Stimulated activated effector memory CD8-positive, alpha-beta T cell treated with anti-CD3 and anti-CD28 coated beads, Interleukin-12 subunit alpha, Interleukin-12 subunit beta, amount 100 ng/mL, for 72 hours (primary cell): ENCODE data around the gene CRYBA4.

ENCODE experiments used
- ATAC-seq: fragments of 150-1000 bp; cut with Tn5 transposase; 2 replicates; pipeline ENCODE4 v1.10.0; 2021
- DNase-seq, 2 donors: peaks; one replicate each; pipeline ENCODE4 v3.0.0; 2021 to 2022; ENCODE audit warnings: low spot score in 2 of 2
- H3K27ac Mint-ChIP-seq: one replicate; pipeline ENCODE4 v1.8.0; 2022; ENCODE audit warnings: mild to moderate bottlenecking, mixed read lengths
- H3K36me3 Mint-ChIP-seq: one replicate; pipeline ENCODE4 v1.8.0; 2022; ENCODE audit warnings: mild to moderate bottlenecking, mixed read lengths
- H3K4me1 Mint-ChIP-seq: one replicate; pipeline ENCODE4 v1.8.0; 2022; ENCODE audit warnings: mixed read lengths
- H3K4me3 Mint-ChIP-seq: one replicate; pipeline ENCODE4 v1.8.0; 2022; ENCODE audit warnings: mild to moderate bottlenecking, mixed read lengths
- H3K9me3 Mint-ChIP-seq: one replicate; pipeline ENCODE4 v1.8.0; 2022; ENCODE audit warnings: mixed read lengths

Gene CRYBA4

GRCh38 chr22:26629988-26630761 is 8.4 kb downstream of the CRYBA4 start:
- Mint-ChIP-seq H3K9me3 (no peaks in the 10 kb centered on the region), H3K4me3 (no peak overlapping the region), H3K4me1 (peaks cover 24% of the 10 kb centered on the region), H3K27ac (no peak overlapping the region), H3K36me3 (peaks cover 7% of the 10 kb centered on the region)
- ATAC-seq, result no peak
- DNase-seq, result no peak

- Mint-ChIP-seq H3K4me3 (no peak overlapping the region), H3K27ac (no peak overlapping the region), H3K36me3 (peaks cover 7% of the 10 kb centered on the region), H3K4me1 (peaks cover 24% of the 10 kb centered on the region), H3K9me3 (no peaks in the 10 kb centered on the region)
- ATAC-seq (no peak), DNase-seq (no peak)
Observed at GRCh38 chr22:26631282-26631681, 9.5 kb downstream of the CRYBA4 start.

GRCh38 chr22:26632422-26633155 is 10.8 kb downstream of the CRYBA4 start:
- Mint-ChIP-seq H3K4me3 (no peak overlapping the region), H3K9me3 (no peaks in the 10 kb centered on the region), H3K27ac (peak overlapping the region; percentile 36), H3K4me1 (peaks cover 25% of the 10 kb centered on the region), H3K36me3 (peaks cover 2% of the 10 kb centered on the region)
- DNase-seq (no peak), ATAC-seq (no peak)

- no peaks in the 10 kb centered on the region for H3K9me3 Mint-ChIP-seq
- H3K36me3 Mint-ChIP-seq, result no peaks in the 10 kb centered on the region
- H3K27ac Mint-ChIP-seq, result peak overlapping the region; percentile 30
- ATAC-seq, result no peak
- no peak for DNase-seq
- no peak overlapping the region for H3K4me3 Mint-ChIP-seq
- H3K4me1 Mint-ChIP-seq, result peaks cover 18% of the 10 kb centered on the region
Observed at GRCh38 chr22:26634189-26634588, 12.4 kb downstream of the CRYBA4 start.

DNA sequence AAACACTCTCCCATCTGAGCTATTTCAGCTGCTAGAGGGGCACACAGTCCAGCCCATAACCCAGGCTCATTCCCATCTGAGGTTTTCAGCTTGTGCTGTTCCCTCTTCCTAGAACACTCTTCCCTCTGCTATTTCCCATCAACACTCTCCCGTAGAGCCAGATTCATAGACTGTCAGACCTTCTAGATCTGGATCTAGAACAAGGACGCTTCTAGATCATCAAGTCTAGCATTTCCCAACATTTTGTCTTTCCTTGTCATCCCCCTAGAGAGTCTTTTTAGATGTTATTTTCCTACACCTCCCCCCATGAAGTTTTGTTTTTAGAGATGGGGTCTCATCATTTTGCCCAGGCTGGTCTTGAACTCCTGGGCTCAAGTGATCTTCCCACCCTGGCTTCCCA is 13.4 kb downstream of the CRYBA4 start:
- ATAC-seq (no peak), DNase-seq (no peak)
- Mint-ChIP-seq H3K9me3 (no peaks in the 10 kb centered on the region), H3K4me3 (no peak overlapping the region), H3K27ac (no peak overlapping the region), H3K4me1 (peaks cover 23% of the 10 kb centered on the region), H3K36me3 (no peaks in the 10 kb centered on the region)

GRCh38 chr22:26636296-26636695 is 14.5 kb downstream of the CRYBA4 start:
- DNase-seq (no peak), ATAC-seq (no peak)
- Mint-ChIP-seq H3K4me1 (peaks cover 32% of the 10 kb centered on the region), H3K4me3 (no peak overlapping the region), H3K36me3 (no peaks in the 10 kb centered on the region), H3K27ac (peak overlapping the region; percentile 50), H3K9me3 (no peaks in the 10 kb centered on the region)

GRCh38 chr22:26642465-26643417 is 21.0 kb downstream of the CRYBA4 start:
- H3K4me1 Mint-ChIP-seq, result peaks cover 78% of the 10 kb centered on the region
- DNase-seq, result peak; percentile 77 to 90
- no peaks in the 10 kb centered on the region for H3K9me3 Mint-ChIP-seq
- H3K27ac Mint-ChIP-seq, result peak overlapping the region; percentile 99
- ATAC-seq, result peak; percentile 95
- peaks cover 18% of the 10 kb centered on the region for H3K36me3 Mint-ChIP-seq
- H3K4me3 Mint-ChIP-seq, result peak overlapping the region; percentile 74

- H3K4me3 Mint-ChIP-seq, result peak overlapping the region; percentile 74
- peaks cover 86% of the 10 kb centered on the region for H3K4me1 Mint-ChIP-seq
- no peak for DNase-seq
- peak; percentile 34 for ATAC-seq
- no peaks in the 10 kb centered on the region for H3K9me3 Mint-ChIP-seq
- peaks cover 18% of the 10 kb centered on the region for H3K36me3 Mint-ChIP-seq
- peak overlapping the region; percentile 99 for H3K27ac Mint-ChIP-seq
Observed at GRCh38 chr22:26643418-26644100, 21.8 kb downstream of the CRYBA4 start.

DNA sequence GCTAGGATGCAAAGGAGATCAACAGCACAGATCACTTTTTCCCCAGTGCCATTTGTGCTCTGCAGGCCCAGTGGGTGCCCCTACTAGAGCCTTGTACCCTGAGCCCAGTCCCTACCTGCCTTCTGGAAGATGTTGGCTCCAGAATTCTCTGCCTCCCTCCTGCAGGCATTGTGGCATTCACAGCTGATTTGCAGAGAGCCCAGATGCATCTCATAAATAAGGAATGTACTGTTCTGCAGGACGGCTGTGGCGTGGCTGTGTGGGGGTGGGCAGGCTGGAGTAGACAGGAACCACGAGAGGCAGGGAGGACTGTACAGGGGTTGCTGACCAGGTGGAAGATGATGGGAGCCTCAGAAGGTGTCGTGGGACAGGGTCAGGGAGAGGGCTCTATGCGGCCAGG is 24.4 kb downstream of the CRYBA4 start:
- peaks cover 96% of the 10 kb centered on the region for H3K4me1 Mint-ChIP-seq
- DNase-seq (no peak), ATAC-seq (no peak)
- no peaks in the 10 kb centered on the region for H3K9me3 Mint-ChIP-seq
- no peak overlapping the region for H3K27ac Mint-ChIP-seq
- peak overlapping the region; percentile 72 for H3K4me3 Mint-ChIP-seq
- H3K36me3 Mint-ChIP-seq, result peaks cover 18% of the 10 kb centered on the region

DNA sequence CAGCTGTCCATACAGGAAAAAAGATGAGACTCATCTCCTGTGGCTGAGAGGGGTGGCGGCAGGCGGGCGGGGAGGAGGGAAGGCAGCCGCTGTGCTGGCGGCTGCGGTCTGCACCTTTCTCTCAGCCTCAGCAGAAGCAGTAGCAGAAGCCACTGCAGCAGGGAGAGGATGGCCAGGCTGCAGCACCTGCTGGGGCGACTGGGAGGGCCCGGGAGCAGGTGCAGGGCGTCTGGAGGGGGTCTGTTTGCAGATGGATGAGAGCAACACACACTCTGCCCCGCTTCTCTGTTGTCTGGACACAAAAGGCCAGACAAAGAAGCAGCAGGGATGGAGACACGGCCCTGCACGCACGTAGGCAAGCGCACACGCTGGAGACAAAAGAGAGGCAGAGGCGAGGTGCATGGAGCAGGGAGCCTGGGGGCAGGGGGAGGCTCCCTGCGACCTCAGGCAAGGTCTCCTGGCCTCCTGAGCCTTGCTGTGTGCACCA is 26.3 kb downstream of the CRYBA4 start:
- peak in 1 of 2 donors; percentile 66 for DNase-seq
- Mint-ChIP-seq H3K36me3 (peaks cover 6% of the 10 kb centered on the region), H3K27ac (peak overlapping the region; percentile 0), H3K4me3 (peak overlapping the region; percentile 72), H3K9me3 (no peaks in the 10 kb centered on the region), H3K4me1 (peaks cover 87% of the 10 kb centered on the region)
- peak; percentile 61 for ATAC-seq

GRCh38 chr22:26648528-26649388 is 27.0 kb downstream of the CRYBA4 start:
- Mint-ChIP-seq H3K27ac (peak overlapping the region; percentile 0), H3K4me3 (peak overlapping the region; percentile 72), H3K36me3 (peaks cover 4% of the 10 kb centered on the region), H3K9me3 (no peaks in the 10 kb centered on the region), H3K4me1 (peaks cover 80% of the 10 kb centered on the region)
- DNase-seq (no peak), ATAC-seq (no peak)

GRCh38 chr22:26650722-26651421 is 29.1 kb downstream of the CRYBA4 start:
- DNase-seq, result no peak
- Mint-ChIP-seq H3K36me3 (no peaks in the 10 kb centered on the region), H3K9me3 (no peaks in the 10 kb centered on the region), H3K27ac (no peak overlapping the region), H3K4me3 (peak overlapping the region; percentile 17), H3K4me1 (peaks cover 59% of the 10 kb centered on the region)
- ATAC-seq, result peak; percentile 84

DNA sequence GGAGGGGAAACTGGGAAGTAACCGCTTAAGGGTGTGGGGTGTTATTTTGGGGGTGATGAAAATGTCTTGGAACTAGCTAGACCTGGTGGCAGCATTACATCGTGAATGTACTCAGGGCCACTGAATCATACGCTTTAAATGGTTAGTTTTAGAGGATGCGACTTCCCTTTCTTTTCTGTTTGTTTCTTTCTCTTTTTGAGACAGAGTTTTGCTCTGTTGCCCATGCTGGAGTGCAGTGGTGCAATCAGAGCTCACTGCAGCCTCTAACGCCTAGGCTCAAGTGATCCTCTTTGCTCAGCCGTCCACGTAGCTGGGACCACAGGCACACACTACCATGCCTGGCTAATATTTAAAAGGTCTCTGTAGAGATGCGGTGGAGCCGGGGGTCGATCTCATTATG is 30.1 kb downstream of the CRYBA4 start:
- no peak for DNase-seq
- H3K36me3 Mint-ChIP-seq, result no peaks in the 10 kb centered on the region
- no peak overlapping the region for H3K27ac Mint-ChIP-seq
- ATAC-seq, result no peak
- H3K4me3 Mint-ChIP-seq, result no peak overlapping the region
- peaks cover 49% of the 10 kb centered on the region for H3K4me1 Mint-ChIP-seq
- no peaks in the 10 kb centered on the region for H3K9me3 Mint-ChIP-seq
